HepG2 (cell line): Measurements from ENCODE around the gene EDEM1. TPM values are rescaled to one million over a fixed set of nuclear protein-coding genes. Genes with fewer than 3 reads are reported as not detected.

Source experiments
- ATAC-seq: fragments of 200-7000 bp; cut with Tn5 transposase; 3 replicates; pipeline ENCODE4 v1.9.1; 2020; ENCODE audit warnings: mild to moderate bottlenecking, moderate library complexity
- BruUV-seq: library from RNA; stranded (reverse); fragments of 400-500 nt; replicated peaks from 2 replicates; lab custom pipeline; 2021; lab: Mats Ljungman, UMichigan
- CTCF ChIA-PET: fragments of 300-600 bp; formaldehyde crosslinking; extraction: SDS; loops from one replicate; lab custom pipeline; 2021; ENCODE audit warnings: low total read pairs, inconsistent platforms, low intra/inter-chr PET ratio; lab: Yijun Ruan, JAX
- POLR2A ChIA-PET: fragments of 350-600 bp; sonication (Branson Sonifier 250); formaldehyde crosslinking; loops from one replicate; lab custom pipeline; 2020; ENCODE audit warnings: antibody characterized with exemption, inconsistent platforms; lab: Yijun Ruan, JAX
- DNase-seq: peaks from one replicate; pipeline ENCODE4 v3.0.0-alpha.2; 2015; ENCODE audit warnings: low spot score
- FAIRE-seq: peaks from 3 replicates; lab custom pipeline; 2011; peaks lifted over from hg19 to GRCh38; lab: Jason Lieb, UNC
- H2AFZ ChIP-seq: one replicate; pipeline ENCODE4 v1.6.1; 2011; ENCODE audit warnings: low read length, inconsistent platforms
- H3K27ac ChIP-seq: fragments of 300-600 bp; 3 replicates; pipeline ENCODE4 v1.8.0; 2011; ENCODE audit warnings: mixed run types, mild to moderate bottlenecking, mixed read lengths, low read length, inconsistent platforms; ENCODE audit not compliant: insufficient read depth; ENCODE audit errors: extremely low read length
- H3K27me3 ChIP-seq, 2 experiments: fragments of 200-600 bp in 1 of 2; 2 replicates in 1 of 2; 3 replicates in 1 of 2; pipeline versions ENCODE4 v1.6.0 to v1.8.0; 2011; ENCODE audit warnings: low read length in 2 of 2, mild to moderate bottlenecking in 2 of 2, moderate library complexity in 2 of 2, inconsistent platforms in 1 of 2; ENCODE audit not compliant: insufficient read depth in 2 of 2, control insufficient read depth in 1 of 2
- H3K36me3 ChIP-seq, 2 experiments: fragments of 200-600 bp in 1 of 2; replicated peaks in 1 of 2; 2 replicates in 1 of 2; 3 replicates in 1 of 2; pipeline versions ENCODE4 v1.5.1 to v1.8.0; 2011; ENCODE audit warnings: low read length in 2 of 2, inconsistent platforms in 1 of 2; ENCODE audit not compliant: insufficient read depth in 2 of 2, control insufficient read depth in 1 of 2
- H3K4me1 ChIP-seq: 2 replicates; pipeline ENCODE4 v1.5.1; 2012; ENCODE audit warnings: low read length, inconsistent platforms; ENCODE audit not compliant: insufficient read depth
- H3K4me2 ChIP-seq: 2 replicates; pipeline ENCODE4 v1.6.0; 2011; ENCODE audit warnings: low read depth, low read length, inconsistent platforms
- H3K4me3 ChIP-seq, 3 experiments: fragments of 200-600 bp in 1 of 3; sonication (generic), shearing (Covaris generic) in 1 of 3; replicated peaks in 1 of 3; 2 replicates each; pipeline ENCODE4 v1.5.1; 2011 to 2016; ENCODE audit warnings: low read length in 3 of 3, inconsistent platforms in 2 of 3, low read depth in 2 of 3, mild to moderate bottlenecking in 2 of 3, control low read depth in 1 of 3, mixed read lengths in 1 of 3; ENCODE audit not compliant: insufficient read depth in 1 of 3
- H3K79me2 ChIP-seq: one replicate; pipeline ENCODE4 v1.6.1; 2011; ENCODE audit warnings: low read length, inconsistent platforms; ENCODE audit not compliant: insufficient read depth
- H3K9ac ChIP-seq: 2 replicates; pipeline ENCODE4 v1.6.0; 2011; ENCODE audit warnings: mild to moderate bottlenecking, low read depth, low read length, inconsistent platforms; ENCODE audit not compliant: insufficient read depth
- H3K9me3 ChIP-seq: 2 replicates; pipeline ENCODE4 v1.5.1; 2012; ENCODE audit warnings: mild to moderate bottlenecking, low read length
- H4K20me1 ChIP-seq: 2 replicates; pipeline ENCODE4 v1.6.0; 2011; ENCODE audit warnings: inconsistent platforms, mild to moderate bottlenecking, low read length, moderate library complexity; ENCODE audit not compliant: insufficient read depth
- FOXJ3 ChIP-seq: sonication (generic); formaldehyde crosslinking; IDR thresholded peaks from 2 replicates; pipeline ENCODE4 v1.4.0; 2020; ENCODE audit warnings: missing genetic modification reagents, mild to moderate bottlenecking, borderline replicate concordance
- GABPB1 ChIP-seq: IDR thresholded peaks from 2 replicates; pipeline ENCODE4 v1.6.1; 2016; ENCODE audit warnings: mild to moderate bottlenecking, missing genetic modification reagents, moderate library complexity, missing compliant biosample characterization
- GLI4 ChIP-seq: sonication (generic); formaldehyde crosslinking; IDR thresholded peaks from 2 replicates; pipeline ENCODE4 v1.5.1; 2020; ENCODE audit warnings: missing genetic modification reagents, mild to moderate bottlenecking, moderate library complexity, borderline replicate concordance
- PHF20 ChIP-seq: sonication (generic); formaldehyde crosslinking; IDR thresholded peaks from 2 replicates; pipeline ENCODE4 v1.5.0; 2020; ENCODE audit warnings: mild to moderate bottlenecking, missing genetic modification reagents
- SMC3 ChIP-seq: IDR thresholded peaks from 2 replicates; pipeline ENCODE4 v1.6.1; 2011; ENCODE audit warnings: low read length, improper control_type of control experiment
- SYNCRIP ChIP-seq: fragments of 200-400 bp; formaldehyde crosslinking; IDR thresholded peaks from 2 replicates; pipeline ENCODE4 v1.6.1; 2018; ENCODE audit warnings: mild to moderate bottlenecking, low read depth, low read length; ENCODE audit not compliant: insufficient read depth
- THAP7 ChIP-seq: sonication (generic); formaldehyde crosslinking; IDR thresholded peaks from 2 replicates; pipeline ENCODE4 v1.8.1; 2023; ENCODE audit warnings: mild to moderate bottlenecking, missing genetic modification reagents
- UBTF ChIP-seq: sonication (generic); formaldehyde crosslinking; IDR thresholded peaks from 2 replicates; pipeline ENCODE4 v1.4.0; 2020; ENCODE audit warnings: mild to moderate bottlenecking, missing genetic modification reagents
- ZNF326 ChIP-seq: sonication (generic); formaldehyde crosslinking; IDR thresholded peaks from 2 replicates; pipeline ENCODE4 v1.4.0; 2020; ENCODE audit warnings: missing genetic modification reagents, borderline replicate concordance
- ZNF558 ChIP-seq: sonication (generic); formaldehyde crosslinking; IDR thresholded peaks from 2 replicates; pipeline ENCODE4 v1.9.0; 2022; ENCODE audit warnings: mild to moderate bottlenecking, missing genetic modification reagents, borderline replicate concordance
- ZNF562 ChIP-seq: sonication (generic); formaldehyde crosslinking; IDR thresholded peaks from 2 replicates; pipeline ENCODE4 v1.8.0; 2022; ENCODE audit warnings: missing genetic modification reagents, borderline replicate concordance
- ZNF678 ChIP-seq: sonication (generic); formaldehyde crosslinking; IDR thresholded peaks from 2 replicates; pipeline ENCODE4 v1.4.0; 2020; ENCODE audit warnings: mild to moderate bottlenecking, missing genetic modification reagents
- ZNF724P ChIP-seq: sonication (generic); formaldehyde crosslinking; IDR thresholded peaks from 2 replicates; pipeline ENCODE4 v1.8.0; 2022; ENCODE audit warnings: missing genetic modification reagents, borderline replicate concordance
- WGBS: methylation state at CpG from one replicate; pipeline ENCODE4 v1.1.6; 2017; ENCODE audit warnings: low lambda C conversion rate; 5-methylcytosine and 5-hydroxymethylcytosine counted together
- in situ Hi-C: cut with HindIII; loops from 2 replicates; pipeline ENCODE4 v1.10.0; 2017; ENCODE audit warnings: low pct_unique_long_range_greater_than_20kb; ENCODE audit not compliant: extremely low pct_ligation_motif_present
- intact Hi-C: fragments of 100-400 bp; cut with micrococcal nuclease; formaldehyde crosslinking; loops from one replicate; pipeline ENCODE4 v1.10.0; 2022; ENCODE audit not compliant: unreplicated experiment
- polyA plus RNA-seq, 8 experiments: library from polyadenylated mRNA; depleted of rRNA in 3 of 8; stranded (reverse) in 7 of 8; unstranded in 1 of 8; fragments of >200 nt; fragmentation: Illumina TruSeq in 4 of 8; extraction: Trizol in 4 of 8; gene quantifications; 2 replicates each; pipeline versions ENCODE4 v1.2.1 to v1.2.3, GENCODE V29; 2011 to 2016; ENCODE audit warnings: low read depth in 4 of 8, missing spikeins in 1 of 8, mixed read lengths in 1 of 8; ENCODE audit not compliant: insufficient read depth in 1 of 8
- total RNA-seq, 5 experiments: library from RNA; depleted of rRNA; stranded (reverse); fragments of >200 nt; fragmentation: Illumina TruSeq; extraction: Trizol; gene quantifications; 2 replicates each; pipeline ENCODE4 v1.2.3, GENCODE V29; 2016; ENCODE audit warnings: low read depth in 1 of 5

EDEM1 gene
- total and polyA plus RNA-seq, 2 of the 13 experiments (the other 11 are each of a cell fraction or from before 2014, with no cell fraction given), result 13.8 to 25.8 TPM

DNA sequence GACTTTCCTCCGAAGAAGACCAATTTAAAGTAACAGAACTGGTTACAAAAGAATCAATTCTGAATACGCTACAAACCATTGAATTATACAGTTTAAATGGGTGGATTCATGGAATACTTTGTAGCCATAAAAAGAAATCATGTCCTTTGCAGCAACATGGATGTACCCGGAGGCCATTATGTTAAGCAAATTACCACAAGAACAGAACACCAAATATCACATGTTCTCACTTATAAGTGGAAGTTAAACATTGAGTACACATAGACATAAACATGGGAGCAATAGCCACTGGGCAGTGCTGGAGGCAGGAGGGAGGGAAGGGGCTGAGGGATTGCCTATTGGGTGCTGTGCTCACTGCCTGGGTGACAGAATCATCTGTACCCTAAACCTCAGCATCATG, 61.3 kb downstream of the EDEM1 start:
- Histone ChIP-seq H3K4me1 (peaks cover 21% of the 10 kb centered on the region), H3K27me3 (peaks cover 0 to 10% of the 10 kb centered on the region in 2 experiments; a peak in 1 of 5 replicates), H3K27ac (no peak overlapping the region), H2AFZ (no peak overlapping the region), H3K4me2 (no peak overlapping the region), H3K36me3 (no peaks in the 10 kb centered on the region), H3K9ac (no peak overlapping the region), H3K79me2 (no peaks in the 10 kb centered on the region), H3K4me3 (no peak overlapping the region), H4K20me1 (no peaks in the 10 kb centered on the region), H3K9me3 (peaks cover 1% of the 10 kb centered on the region)
- no peak for TF ChIP-seq FOXJ3 (CRISPR knock-in tag)
- TF ChIP-seq ZNF326, result no peak
- TF ChIP-seq ZNF558 (CRISPR knock-in tag), result no peak
- no peak for TF ChIP-seq GLI4 (CRISPR knock-in tag)
- TF ChIP-seq SYNCRIP, result no peak
- TF ChIP-seq ZNF562 (CRISPR knock-in tag), result no peak
- TF ChIP-seq ZNF678, result no peak
- TF ChIP-seq PHF20, result no peak
- no peak for TF ChIP-seq THAP7 (CRISPR knock-in tag)
- no peak for TF ChIP-seq ZNF724P
- no peak for TF ChIP-seq UBTF (CRISPR knock-in tag)
- TF ChIP-seq SMC3, result no peak
- no peak for TF ChIP-seq GABPB1 (CRISPR knock-in tag)
- DNase-seq (no peak), FAIRE-seq (no peak), ATAC-seq (no peak)
- BruUV-seq, result no TSS peak
- ChIA-PET POLR2A (no interaction called here), CTCF (no interaction called here)
- WGBS, result 45% methylated on average over 3 of the region's 3 CpGs
- in situ Hi-C loops, result no loop called here
- intact Hi-C loops, result no loop called here
